Testis (tissue), 2 donors: ENCODE measurements around the gene MCC.

Experiments
- POLR2A ChIP-seq: fragments of 450-650 bp; IDR thresholded peaks from one replicate; pipeline ENCODE4 v1.6.1; 2017; ENCODE audit warnings: antibody characterized with exemption, mild to moderate bottlenecking, moderate library complexity
- TF ChIP-seq, protein P1 (sequence below), 3 experiments: fragments of 450-650 bp in 2 of 3; fragments of 200-600 bp in 1 of 3; sonication (generic) in 1 of 3; IDR thresholded peaks; one replicate each; pipeline ENCODE4 v1.5.1; 2016 to 2019; ENCODE audit warnings: antibody characterized with exemption in 3 of 3, mild to moderate bottlenecking in 2 of 3, moderate library complexity in 1 of 3

DNA sequence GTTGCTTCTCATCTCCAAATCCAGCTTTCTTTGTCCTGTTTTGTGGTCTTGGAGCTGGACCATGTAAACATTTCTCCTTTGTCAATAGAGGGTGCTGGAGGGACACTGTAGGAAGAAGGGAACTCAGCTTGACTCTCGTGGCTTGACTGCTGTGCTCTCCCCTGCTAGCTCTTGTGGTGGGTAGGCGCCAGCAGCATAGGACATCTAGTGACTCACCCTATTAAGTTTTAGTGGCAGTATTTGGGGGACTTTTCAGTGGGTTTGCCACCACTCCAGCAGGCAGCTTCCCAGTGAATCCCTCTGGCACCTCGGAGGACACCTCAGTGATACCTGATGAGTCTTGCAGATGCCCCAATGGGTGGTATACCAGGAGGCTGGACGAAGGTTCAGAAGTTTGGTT is 151.3 kb downstream of the MCC start:
- TF ChIP-seq, protein P1, sequence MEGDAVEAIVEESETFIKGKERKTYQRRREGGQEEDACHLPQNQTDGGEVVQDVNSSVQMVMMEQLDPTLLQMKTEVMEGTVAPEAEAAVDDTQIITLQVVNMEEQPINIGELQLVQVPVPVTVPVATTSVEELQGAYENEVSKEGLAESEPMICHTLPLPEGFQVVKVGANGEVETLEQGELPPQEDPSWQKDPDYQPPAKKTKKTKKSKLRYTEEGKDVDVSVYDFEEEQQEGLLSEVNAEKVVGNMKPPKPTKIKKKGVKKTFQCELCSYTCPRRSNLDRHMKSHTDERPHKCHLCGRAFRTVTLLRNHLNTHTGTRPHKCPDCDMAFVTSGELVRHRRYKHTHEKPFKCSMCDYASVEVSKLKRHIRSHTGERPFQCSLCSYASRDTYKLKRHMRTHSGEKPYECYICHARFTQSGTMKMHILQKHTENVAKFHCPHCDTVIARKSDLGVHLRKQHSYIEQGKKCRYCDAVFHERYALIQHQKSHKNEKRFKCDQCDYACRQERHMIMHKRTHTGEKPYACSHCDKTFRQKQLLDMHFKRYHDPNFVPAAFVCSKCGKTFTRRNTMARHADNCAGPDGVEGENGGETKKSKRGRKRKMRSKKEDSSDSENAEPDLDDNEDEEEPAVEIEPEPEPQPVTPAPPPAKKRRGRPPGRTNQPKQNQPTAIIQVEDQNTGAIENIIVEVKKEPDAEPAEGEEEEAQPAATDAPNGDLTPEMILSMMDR (IDR thresholded peaks at IDR 0.05) = peak in 1 of 3 experiments; percentile 20
- TF ChIP-seq POLR2A = no peak
